Measurements from ENCODE around the gene POLR3E. TPM values are rescaled to one million over a fixed set of nuclear protein-coding genes. Genes with fewer than 3 reads are reported as not detected.

The POLR3E gene
- total RNA-seq, 1 experiment from 2014 or later: 69.8 TPM

GRCh38 chr16:22352723-22353122, 55.5 kb downstream of the POLR3E start:
- ChIA-PET POLR2A (ENCODE audit: low non-redundant PET) (no interaction called here), CTCF (no interaction called here)
- TF ChIP-seq CTCF (conservative IDR thresholded peaks at IDR 0.05; ENCODE audit: low read depth, low read length) (no peak), EZH2 (IDR thresholded peaks at IDR 0.05; ENCODE audit: borderline replicate concordance, low read depth, low read length, poor library complexity, severe bottlenecking) (no peak)
- no peaks in the 10 kb centered on the region for H3K27me3 ChIP-seq (replicated peaks; ENCODE audit: insufficient read depth, low read depth, low read length, poor library complexity)
- DNase-seq (ENCODE audit: low spot score): no peak
- peaks cover 29% of the 10 kb centered on the region for H3K4me1 ChIP-seq (ENCODE audit: insufficient read depth, low read length, poor library complexity, severe bottlenecking)
- no peak overlapping the region for H3K4me3 ChIP-seq (ENCODE audit: low read depth, low read length, poor library complexity, severe bottlenecking)
- H3K9me3 ChIP-seq (ENCODE audit: low read depth, low read length, poor library complexity, severe bottlenecking): no peaks in the 10 kb centered on the region
- no TSS peak for BruUV-seq (replicated peaks)
- peaks cover 32% of the 10 kb centered on the region for H3K36me3 ChIP-seq (ENCODE audit: insufficient read depth, low read length, poor library complexity, severe bottlenecking)
- H3K27ac ChIP-seq (ENCODE audit: low read depth, low read length, poor library complexity, severe bottlenecking): no peak overlapping the region
- intact Hi-C loops (cut with micrococcal nuclease; ENCODE audit: unreplicated experiment): loop anchor here (5.0 kb wide), 1 partner anchor 50 kb away; no protein-coding TSS in a partner anchor

DNA sequence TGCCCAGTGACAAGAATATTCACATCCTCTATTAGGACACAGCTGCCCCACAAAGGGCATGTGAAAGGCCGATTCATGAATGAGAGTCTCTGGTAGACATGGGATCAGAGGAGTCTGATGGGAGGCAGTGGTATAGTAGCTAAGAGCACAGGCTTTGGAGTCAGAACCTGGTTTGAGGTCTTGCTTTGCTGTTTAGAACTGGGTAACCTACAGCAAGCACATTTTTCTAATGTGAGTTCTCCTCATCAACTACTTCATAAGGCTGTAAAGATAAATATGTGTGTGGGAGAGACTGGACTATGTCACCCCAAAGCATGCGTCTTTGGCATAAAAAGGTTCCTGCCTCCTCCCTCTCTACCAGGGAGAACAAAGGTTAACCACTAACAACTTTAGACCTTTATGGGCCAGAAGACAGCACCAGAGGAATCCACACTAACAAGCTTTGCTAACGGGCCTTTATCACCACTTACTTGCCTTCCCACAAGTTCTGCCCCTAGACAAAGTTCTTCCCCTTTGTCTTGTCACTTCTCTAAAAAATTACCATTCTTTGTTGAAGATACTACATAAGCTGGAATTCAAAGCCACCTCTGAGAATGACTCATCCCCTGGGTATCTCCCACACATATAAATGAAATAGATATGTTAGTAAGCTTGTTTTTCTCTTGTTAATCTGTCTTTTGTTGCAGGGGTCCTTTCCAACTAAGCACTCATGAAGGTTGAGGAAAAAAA, 56.1 kb downstream of the POLR3E start:
- no peak for TF ChIP-seq EZH2 (IDR thresholded peaks at IDR 0.05; ENCODE audit: borderline replicate concordance, low read depth, low read length, poor library complexity, severe bottlenecking)
- TF ChIP-seq CTCF (conservative IDR thresholded peaks at IDR 0.05; ENCODE audit: low read depth, low read length): no peak
- BruUV-seq (replicated peaks): no TSS peak
- ChIA-PET CTCF (interaction anchor here (0.5 kb wide), 1 partner anchor 9 kb away, joined by 3 read pairs; no protein-coding TSS in a partner anchor), POLR2A (ENCODE audit: low non-redundant PET) (no interaction called here)
- Histone ChIP-seq H3K4me3 (ENCODE audit: low read depth, low read length, poor library complexity, severe bottlenecking) (no peak overlapping the region), H3K36me3 (ENCODE audit: insufficient read depth, low read length, poor library complexity, severe bottlenecking) (peaks cover 27% of the 10 kb centered on the region), H3K27ac (ENCODE audit: low read depth, low read length, poor library complexity, severe bottlenecking) (peak overlapping the region; percentile 69), H3K4me1 (ENCODE audit: insufficient read depth, low read length, poor library complexity, severe bottlenecking) (peaks cover 35% of the 10 kb centered on the region), H3K9me3 (ENCODE audit: low read depth, low read length, poor library complexity, severe bottlenecking) (no peaks in the 10 kb centered on the region), H3K27me3 (replicated peaks; ENCODE audit: insufficient read depth, low read depth, low read length, poor library complexity) (no peaks in the 10 kb centered on the region)
- intact Hi-C loops (cut with micrococcal nuclease; ENCODE audit: unreplicated experiment): loop anchor here (5.0 kb wide), 1 partner anchor 49 kb away; no protein-coding TSS in a partner anchor
- DNase-seq (ENCODE audit: low spot score): peak; percentile 83

- BruUV-seq (replicated peaks): no TSS peak
- intact Hi-C loops (cut with micrococcal nuclease; ENCODE audit: unreplicated experiment): loop anchor here (5.0 kb wide), 1 partner anchor 48 kb away; no protein-coding TSS in a partner anchor
- peak overlapping the region; percentile 69 for H3K27ac ChIP-seq (ENCODE audit: low read depth, low read length, poor library complexity, severe bottlenecking)
- no peak for TF ChIP-seq EZH2 (IDR thresholded peaks at IDR 0.05; ENCODE audit: borderline replicate concordance, low read depth, low read length, poor library complexity, severe bottlenecking)
- TF ChIP-seq CTCF (conservative IDR thresholded peaks at IDR 0.05; ENCODE audit: low read depth, low read length): no peak
- no peaks in the 10 kb centered on the region for H3K9me3 ChIP-seq (ENCODE audit: low read depth, low read length, poor library complexity, severe bottlenecking)
- ChIA-PET POLR2A (ENCODE audit: low non-redundant PET) (no interaction called here), CTCF (no interaction called here)
- DNase-seq (ENCODE audit: low spot score): no peak
- no peaks in the 10 kb centered on the region for H3K27me3 ChIP-seq (replicated peaks; ENCODE audit: insufficient read depth, low read depth, low read length, poor library complexity)
- H3K4me1 ChIP-seq (ENCODE audit: insufficient read depth, low read length, poor library complexity, severe bottlenecking): peaks cover 35% of the 10 kb centered on the region
- peaks cover 20% of the 10 kb centered on the region for H3K36me3 ChIP-seq (ENCODE audit: insufficient read depth, low read length, poor library complexity, severe bottlenecking)
- H3K4me3 ChIP-seq (ENCODE audit: low read depth, low read length, poor library complexity, severe bottlenecking): no peak overlapping the region
Measured at GRCh38 chr16:22353933-22354541, 56.8 kb downstream of the POLR3E start.

Measured in A673 (cell line).